Right atrium auricular region (tissue), 2 donors: ENCODE results near the gene ITGA3. TPM values are rescaled to one million over a fixed set of nuclear protein-coding genes. Genes with fewer than 3 reads are reported as not detected.
A peak's percentile ranks its signal among the peaks of the same experiment; 100 is the strongest.

Experiments
- DNase-seq: peaks from one replicate; pipeline ENCODE4 v3.0.0-alpha.2; 2019; ENCODE audit warnings: low spot score
- H3K27ac ChIP-seq, 2 donors: fragments of 200-600 bp; sonication (generic); 1 replicate in 1 of 2; 2 replicates in 1 of 2; pipeline ENCODE4 v1.5.1; 2016 to 2019
- H3K27me3 ChIP-seq, 2 donors: fragments of 200-600 bp; sonication (generic); one replicate each; pipeline versions ENCODE4 v1.5.1 to v1.6.0; 2017 to 2019
- H3K36me3 ChIP-seq: fragments of 200-600 bp; sonication (generic); one replicate; pipeline ENCODE4 v1.5.1; 2016
- H3K4me1 ChIP-seq, 2 donors: fragments of 200-600 bp; sonication (generic); one replicate each; pipeline versions ENCODE4 v1.5.1 to v1.6.0; 2017 to 2019
- H3K4me3 ChIP-seq, 2 donors: fragments of 200-600 bp; sonication (generic); 1 replicate in 1 of 2; 2 replicates in 1 of 2; pipeline ENCODE4 v1.5.1; 2017 to 2019; ENCODE audit warnings: mild to moderate bottlenecking in 1 of 2, moderate library complexity in 1 of 2
- H3K9me3 ChIP-seq, 2 donors: fragments of 200-600 bp; sonication (generic); one replicate each; pipeline ENCODE4 v1.5.1; 2019
- total RNA-seq, 2 donors: library from RNA; depleted of rRNA; stranded (reverse); fragments of >200 nt; gene quantifications; one replicate each; pipeline ENCODE4 v1.1.0, GENCODE V29; 2016
- TF ChIP-seq, protein P1 (sequence below), 2 donors: fragments of 200-600 bp; sonication (generic); IDR thresholded peaks; one replicate each; pipeline ENCODE4 v1.5.1; 2019; ENCODE audit warnings: antibody characterized with exemption in 2 of 2

ITGA3 gene
- total RNA-seq, 2 donors from 2014 or later = 29.5 to 61.8 TPM

DNA sequence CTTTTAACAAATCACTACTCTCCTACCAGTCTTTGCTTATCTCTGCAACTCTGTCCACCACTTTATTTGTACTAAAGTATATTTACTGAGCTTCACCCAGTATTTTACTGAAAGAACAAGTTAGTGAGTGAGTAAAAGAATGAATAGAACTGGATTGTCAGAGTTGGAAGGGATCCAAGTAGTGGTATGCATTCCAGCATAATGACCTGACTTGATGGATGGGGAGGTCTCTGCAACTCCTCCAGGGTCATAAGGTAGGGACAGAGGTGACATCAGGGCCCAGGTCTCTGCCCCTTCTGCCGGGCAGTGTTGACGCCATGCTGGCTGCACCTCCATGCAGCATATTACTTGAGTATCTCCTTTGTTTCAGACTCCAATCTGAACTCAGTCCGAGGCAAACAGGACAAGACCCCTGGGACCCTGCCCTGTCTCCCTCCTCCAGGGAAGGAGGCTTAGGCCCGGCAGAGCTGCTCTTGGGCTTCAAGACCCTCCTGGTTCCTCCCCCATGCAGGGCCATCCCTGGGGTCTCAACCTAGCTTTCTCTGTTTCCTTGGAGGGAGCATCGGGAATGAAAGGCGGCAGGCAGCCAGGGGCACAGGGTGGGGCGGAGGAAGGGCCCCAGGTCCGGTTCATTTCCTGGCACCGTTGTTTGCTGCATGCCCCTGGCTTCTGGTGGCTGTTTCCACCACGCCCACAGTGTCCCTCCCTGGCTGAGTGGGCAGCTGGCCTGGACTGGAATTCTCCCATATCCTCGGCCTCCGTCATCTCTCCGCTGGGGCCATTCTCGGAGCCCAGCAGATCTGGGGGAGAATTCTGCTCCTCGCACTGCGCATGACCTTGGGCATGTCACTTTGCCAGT, 12.4 kb upstream of the ITGA3 start:
- H3K4me1 ChIP-seq = peaks cover 0 to 20% of the 10 kb centered on the region in 2 donors
- DNase-seq = peak; percentile 74
- H3K36me3 ChIP-seq = no peaks in the 10 kb centered on the region
- H3K27me3 ChIP-seq = no peaks in the 10 kb centered on the region
- TF ChIP-seq, protein P1, sequence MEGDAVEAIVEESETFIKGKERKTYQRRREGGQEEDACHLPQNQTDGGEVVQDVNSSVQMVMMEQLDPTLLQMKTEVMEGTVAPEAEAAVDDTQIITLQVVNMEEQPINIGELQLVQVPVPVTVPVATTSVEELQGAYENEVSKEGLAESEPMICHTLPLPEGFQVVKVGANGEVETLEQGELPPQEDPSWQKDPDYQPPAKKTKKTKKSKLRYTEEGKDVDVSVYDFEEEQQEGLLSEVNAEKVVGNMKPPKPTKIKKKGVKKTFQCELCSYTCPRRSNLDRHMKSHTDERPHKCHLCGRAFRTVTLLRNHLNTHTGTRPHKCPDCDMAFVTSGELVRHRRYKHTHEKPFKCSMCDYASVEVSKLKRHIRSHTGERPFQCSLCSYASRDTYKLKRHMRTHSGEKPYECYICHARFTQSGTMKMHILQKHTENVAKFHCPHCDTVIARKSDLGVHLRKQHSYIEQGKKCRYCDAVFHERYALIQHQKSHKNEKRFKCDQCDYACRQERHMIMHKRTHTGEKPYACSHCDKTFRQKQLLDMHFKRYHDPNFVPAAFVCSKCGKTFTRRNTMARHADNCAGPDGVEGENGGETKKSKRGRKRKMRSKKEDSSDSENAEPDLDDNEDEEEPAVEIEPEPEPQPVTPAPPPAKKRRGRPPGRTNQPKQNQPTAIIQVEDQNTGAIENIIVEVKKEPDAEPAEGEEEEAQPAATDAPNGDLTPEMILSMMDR (IDR thresholded peaks at IDR 0.05) = no peak
- H3K27ac ChIP-seq = no peak overlapping the region
- H3K9me3 ChIP-seq = no peaks in the 10 kb centered on the region
- H3K4me3 ChIP-seq = no peak overlapping the region

DNA sequence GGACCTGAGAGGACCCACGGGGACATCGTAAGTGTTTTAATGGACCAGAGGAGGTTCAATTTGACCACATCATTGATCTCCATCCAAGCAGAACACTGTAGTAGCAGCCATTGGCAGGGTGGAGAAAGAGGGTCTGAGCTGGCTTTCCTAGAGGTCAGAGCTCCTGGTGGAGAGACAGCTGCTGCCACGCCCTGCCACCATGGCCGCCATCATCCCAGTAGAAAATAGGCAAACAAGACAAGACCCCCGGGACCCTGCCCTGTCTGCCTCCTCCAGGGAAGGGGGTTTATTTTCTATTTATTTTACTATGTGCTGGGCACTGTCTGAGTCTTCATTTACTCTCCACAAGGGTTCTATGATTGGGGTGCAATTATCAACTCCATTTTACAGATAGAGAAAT, 11.4 kb upstream of the ITGA3 start:
- DNase-seq = no peak
- Histone ChIP-seq H3K36me3 (no peaks in the 10 kb centered on the region), H3K4me3 (no peak overlapping the region), H3K4me1 (peaks cover 0 to 20% of the 10 kb centered on the region in 2 donors), H3K27ac (peak overlapping the region in 1 of 2 donors; percentile 26), H3K9me3 (no peaks in the 10 kb centered on the region), H3K27me3 (no peaks in the 10 kb centered on the region)
- TF ChIP-seq, protein P1 (IDR thresholded peaks at IDR 0.05) = no peak

DNA sequence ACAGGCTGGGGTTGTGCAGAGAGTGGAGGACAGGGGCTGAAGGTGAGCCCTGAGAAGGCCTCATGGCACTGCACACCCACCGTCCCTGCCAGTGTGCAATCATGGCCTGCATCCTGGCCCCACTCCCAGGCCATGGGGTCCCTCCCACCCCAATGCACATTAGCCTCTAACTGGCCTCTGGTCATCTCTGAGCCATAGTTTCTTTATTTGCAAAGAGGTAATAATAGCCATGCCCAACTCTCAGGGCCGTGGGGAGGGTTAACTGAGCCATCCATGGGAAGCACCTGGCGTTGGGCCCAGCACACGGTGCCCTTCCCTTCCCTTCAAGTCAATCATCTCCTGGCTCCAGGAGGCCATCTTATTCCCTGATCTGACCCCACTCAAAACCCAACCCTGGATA, 10.8 kb upstream of the ITGA3 start:
- H3K36me3 ChIP-seq = no peaks in the 10 kb centered on the region
- TF ChIP-seq, protein P1 (IDR thresholded peaks at IDR 0.05) = no peak
- no peak overlapping the region for H3K4me3 ChIP-seq
- no peak for DNase-seq
- no peaks in the 10 kb centered on the region for H3K9me3 ChIP-seq
- H3K27ac ChIP-seq = no peak overlapping the region
- H3K27me3 ChIP-seq = no peaks in the 10 kb centered on the region
- peaks cover 0 to 20% of the 10 kb centered on the region in 2 donors for H3K4me1 ChIP-seq

DNA sequence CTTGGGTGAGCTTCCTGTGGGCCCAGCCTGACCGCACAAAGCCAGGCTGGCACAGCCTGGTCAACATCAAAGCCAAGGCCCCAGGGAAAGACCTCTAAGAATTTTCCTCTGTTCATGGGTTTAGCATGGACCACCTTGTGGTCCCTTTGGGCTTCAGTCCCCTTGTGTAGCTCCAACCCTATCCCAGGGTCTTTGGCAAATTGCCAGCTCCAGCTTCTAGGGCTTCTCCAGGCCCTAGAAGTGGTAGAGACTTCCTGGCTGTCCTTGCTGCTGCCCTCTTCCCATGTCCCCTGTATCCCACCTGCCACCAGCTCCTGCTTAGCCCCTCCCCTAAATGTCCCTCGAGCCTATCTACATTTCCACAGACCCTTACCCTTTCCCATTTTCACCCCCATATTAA, 9.7 kb upstream of the ITGA3 start:
- no peaks in the 10 kb centered on the region for H3K36me3 ChIP-seq
- peaks cover 0 to 20% of the 10 kb centered on the region in 2 donors for H3K4me1 ChIP-seq
- TF ChIP-seq, protein P1 (IDR thresholded peaks at IDR 0.05) = no peak
- no peaks in the 10 kb centered on the region for H3K9me3 ChIP-seq
- H3K4me3 ChIP-seq = no peak overlapping the region
- no peak for DNase-seq
- H3K27me3 ChIP-seq = no peaks in the 10 kb centered on the region
- H3K27ac ChIP-seq = no peak overlapping the region

DNA sequence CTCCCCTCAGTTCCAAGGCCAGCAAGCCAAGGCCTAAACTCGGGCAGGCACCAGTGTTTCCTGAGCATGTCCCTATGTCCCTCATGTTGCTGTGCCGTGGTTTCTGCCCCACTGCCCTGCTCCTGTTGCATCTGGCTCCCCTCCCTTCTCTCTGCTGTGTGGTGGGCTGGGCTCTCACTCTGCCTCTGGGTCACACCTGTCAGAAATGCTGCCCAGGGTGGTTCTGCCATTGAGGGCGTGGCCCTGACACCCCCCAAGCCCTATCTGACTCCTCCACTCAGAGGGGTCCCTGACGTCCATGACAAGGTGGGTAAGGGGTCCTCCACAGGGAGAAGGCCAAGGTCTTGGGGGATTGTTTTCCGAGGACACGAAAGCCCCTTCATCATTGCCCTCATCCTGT, 9.2 kb upstream of the ITGA3 start:
- H3K4me3 ChIP-seq = no peak overlapping the region
- H3K4me1 ChIP-seq = peaks cover 0 to 20% of the 10 kb centered on the region in 2 donors
- no peaks in the 10 kb centered on the region for H3K9me3 ChIP-seq
- H3K27ac ChIP-seq = no peak overlapping the region
- no peak for DNase-seq
- H3K36me3 ChIP-seq = no peaks in the 10 kb centered on the region
- TF ChIP-seq, protein P1 (IDR thresholded peaks at IDR 0.05) = no peak
- no peaks in the 10 kb centered on the region for H3K27me3 ChIP-seq
